GM23338 (cell line): Measurements from ENCODE around the gene ASB5. TPM values are rescaled to one million over a fixed set of nuclear protein-coding genes. Genes with fewer than 3 reads are reported as not detected.

Experiments
- ATAC-seq: fragments of 200-7000 bp; cut with Tn5 transposase; 3 replicates; pipeline ENCODE4 v1.9.1; 2020
- DNase-seq: peaks from one replicate; pipeline ENCODE4 v3.0.0-alpha.2; 2015; ENCODE audit warnings: low spot score
- H2AFZ ChIP-seq: fragments of 200-600 bp; sonication (generic); 2 replicates; pipeline ENCODE4 v1.8.0; 2016; ENCODE audit warnings: antibody characterized with exemption, mild to moderate bottlenecking, moderate library complexity
- H3F3A ChIP-seq: fragments of 200-600 bp; sonication (generic); replicated peaks from 2 replicates; pipeline ENCODE4 v1.8.0; 2017; ENCODE audit warnings: antibody characterized with exemption, mixed run types, low read depth
- H3K27ac ChIP-seq: fragments of 200-600 bp; sonication (generic); 2 replicates; pipeline ENCODE4 v1.6.1; 2016; ENCODE audit warnings: low read depth
- H3K27me3 ChIP-seq: fragments of 200-600 bp; sonication (generic); 2 replicates; pipeline ENCODE4 v1.8.0; 2016; ENCODE audit warnings: mild to moderate bottlenecking, mixed run types, moderate library complexity; ENCODE audit not compliant: insufficient read depth
- H3K36me3 ChIP-seq: fragments of 200-600 bp; sonication (generic); 2 replicates; pipeline ENCODE4 v1.8.0; 2016; ENCODE audit warnings: mild to moderate bottlenecking; ENCODE audit not compliant: insufficient read depth
- H3K4me1 ChIP-seq: fragments of 200-600 bp; sonication (generic); 2 replicates; pipeline ENCODE4 v1.8.0; 2016; ENCODE audit warnings: mild to moderate bottlenecking, moderate library complexity; ENCODE audit not compliant: insufficient read depth
- H3K4me2 ChIP-seq: fragments of 200-600 bp; sonication (generic); 2 replicates; pipeline ENCODE4 v1.7.1; 2017; ENCODE audit warnings: mixed run types
- H3K4me3 ChIP-seq: fragments of 200-600 bp; sonication (generic); 2 replicates; pipeline ENCODE4 v1.6.1; 2016; ENCODE audit warnings: mixed run types
- H3K79me2 ChIP-seq: fragments of 200-600 bp; sonication (generic); replicated peaks from 2 replicates; pipeline ENCODE4 v1.8.0; 2017; ENCODE audit warnings: mild to moderate bottlenecking; ENCODE audit not compliant: insufficient read depth
- H3K9me2 ChIP-seq: fragments of 200-600 bp; sonication (generic); 2 replicates; pipeline ENCODE4 v1.8.0; 2017; ENCODE audit not compliant: insufficient read depth
- H4K20me1 ChIP-seq: fragments of 200-600 bp; sonication (generic); replicated peaks from 2 replicates; pipeline ENCODE4 v1.8.0; 2017; ENCODE audit warnings: mild to moderate bottlenecking; ENCODE audit not compliant: insufficient read depth
- H3K27ac Mint-ChIP-seq: 2 replicates; pipeline ENCODE4 v1.8.0; 2020; ENCODE audit warnings: inconsistent platforms, mild to moderate bottlenecking, moderate library complexity, mixed read lengths
- H3K27me3 Mint-ChIP-seq: 3 replicates; pipeline ENCODE4 v1.8.0; 2022; ENCODE audit warnings: low read depth, mild to moderate bottlenecking, moderate library complexity, mixed read lengths, inconsistent platforms; ENCODE audit not compliant: insufficient read depth, poor library complexity
- H3K36me3 Mint-ChIP-seq: 3 replicates; pipeline ENCODE4 v1.8.0; 2021; ENCODE audit warnings: low read depth, mild to moderate bottlenecking, inconsistent platforms, moderate library complexity, mixed read lengths
- H3K4me1 Mint-ChIP-seq: 3 replicates; pipeline ENCODE4 v1.8.0; 2020; ENCODE audit warnings: mild to moderate bottlenecking, inconsistent platforms, mixed read lengths
- H3K4me3 Mint-ChIP-seq: 3 replicates; pipeline ENCODE4 v1.8.0; 2021; ENCODE audit warnings: moderate library complexity, mild to moderate bottlenecking, inconsistent platforms, mixed read lengths
- H3K9me3 Mint-ChIP-seq: 3 replicates; pipeline ENCODE4 v1.8.0; 2020; ENCODE audit warnings: moderate library complexity, mild to moderate bottlenecking, inconsistent platforms, mixed read lengths
- CREB1 ChIP-seq: fragments of 250-450 bp; sonication (Bioruptor Pico); IDR thresholded peaks from 2 replicates; pipeline ENCODE4 v1.5.0; 2020; ENCODE audit warnings: low read depth, mild to moderate bottlenecking, moderate library complexity
- ETS1 ChIP-seq: IDR thresholded peaks from 2 replicates; pipeline ENCODE4 v1.6.1; 2016; ENCODE audit warnings: antibody characterized with exemption
- EZH2 ChIP-seq: fragments of 200-600 bp; sonication (generic); IDR thresholded peaks from one replicate; pipeline ENCODE4 v1.8.0; 2017; ENCODE audit warnings: antibody characterized with exemption, mild to moderate bottlenecking, low read depth; ENCODE audit not compliant: unreplicated experiment
- EZH2phosphoT487 ChIP-seq: fragments of 200-600 bp; sonication (generic); IDR thresholded peaks from one replicate; pipeline ENCODE4 v1.8.1; 2018; ENCODE audit warnings: antibody characterized with exemption; ENCODE audit not compliant: unreplicated experiment
- JUNB ChIP-seq: IDR thresholded peaks from one replicate; pipeline ENCODE4 v1.6.1; 2016; ENCODE audit warnings: antibody characterized with exemption; ENCODE audit not compliant: unreplicated experiment
- NANOG ChIP-seq: IDR thresholded peaks from 2 replicates; pipeline ENCODE4 v1.6.1; 2016; ENCODE audit warnings: antibody characterized with exemption, borderline replicate concordance
- POLR2AphosphoS5 ChIP-seq: IDR thresholded peaks from 2 replicates; pipeline ENCODE4 v1.6.1; 2016; ENCODE audit warnings: antibody characterized with exemption, low read depth
- REST ChIP-seq: IDR thresholded peaks from one replicate; pipeline ENCODE4 v1.6.1; 2018; ENCODE audit warnings: antibody characterized with exemption; ENCODE audit not compliant: unreplicated experiment
- STAT1 ChIP-seq: IDR thresholded peaks from one replicate; pipeline ENCODE4 v1.6.1; 2016; ENCODE audit warnings: antibody characterized with exemption; ENCODE audit not compliant: unreplicated experiment
- ZNF114 ChIP-seq: fragments of 250-450 bp; sonication (Bioruptor Pico); IDR thresholded peaks from 2 replicates; pipeline ENCODE4 v1.5.0; 2020; ENCODE audit warnings: mild to moderate bottlenecking, moderate library complexity
- ZNF331 ChIP-seq: fragments of 250-450 bp; sonication (Bioruptor Pico); IDR thresholded peaks from 2 replicates; pipeline ENCODE4 v1.5.0; 2020; ENCODE audit warnings: low read depth, mild to moderate bottlenecking, moderate library complexity
- polyA plus RNA-seq: library from polyadenylated mRNA; unstranded; fragments of >200 nt; fragmentation: Nextera tagmentation; extraction: Ambion mirVana; gene quantifications from 2 replicates; pipeline ENCODE4 v1.2.1, GENCODE V29; 2016
- total RNA-seq: library from RNA; depleted of rRNA; stranded (reverse); fragments of >200 nt; shearing (Covaris generic); gene quantifications from 2 replicates; pipeline ENCODE4 v1.2.3, GENCODE V29; 2014
- TF ChIP-seq, protein P1 (sequence below): fragments of 250-450 bp; sonication (Bioruptor Pico); IDR thresholded peaks from 2 replicates; pipeline ENCODE4 v1.5.0; 2020; ENCODE audit warnings: mild to moderate bottlenecking, moderate library complexity
- TF ChIP-seq, protein P2 (sequence below), 2 experiments: fragments of 200-600 bp in 1 of 2; sonication (generic) in 1 of 2; conservative IDR thresholded peaks; 2 replicates each; pipeline versions ENCODE4 v1.5.1 to v1.6.1; 2016 to 2017; ENCODE audit warnings: antibody characterized with exemption in 2 of 2, low read depth in 2 of 2, mild to moderate bottlenecking in 2 of 2, moderate library complexity in 1 of 2

The ASB5 gene
- total and polyA plus RNA-seq, 2 experiments from 2014 or later: not detected

DNA sequence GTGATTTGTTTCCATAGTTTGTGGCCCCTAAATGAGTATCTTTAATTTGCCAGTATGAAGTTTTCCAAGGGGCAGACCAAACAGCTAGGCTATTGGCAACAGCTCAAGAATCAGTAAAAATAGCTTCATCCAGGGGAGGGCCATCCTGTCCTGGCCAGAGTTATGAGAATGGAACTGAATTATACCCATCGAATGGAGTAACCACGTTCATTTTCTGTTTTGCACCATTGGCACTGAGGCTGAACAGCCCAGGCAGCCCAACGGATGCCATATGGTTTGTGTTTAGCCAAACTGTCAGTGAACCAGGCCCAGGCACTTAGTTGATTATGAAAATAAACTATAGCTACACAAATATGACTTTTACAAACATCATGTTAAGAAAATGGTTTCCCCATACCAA is 17.7 kb upstream of the ASB5 start:
- no peaks in the 10 kb centered on the region for H4K20me1 ChIP-seq

More for the DNA sequence above, 17.7 kb upstream of the ASB5 start:
- no peaks in the 10 kb centered on the region for H3K4me1 ChIP-seq
- Mint-ChIP-seq H3K9me3 (no peaks in the 10 kb centered on the region; the same call in 2 of the 3 replicates), H3K27ac (no peak overlapping the region), H3K27me3 (no peaks in the 10 kb centered on the region), H3K4me3 (no peak overlapping the region), H3K36me3 (no peaks in the 10 kb centered on the region), H3K4me1 (peaks cover 5% of the 10 kb centered on the region; the same call in 2 of the 3 replicates)
- H2AFZ ChIP-seq: no peak overlapping the region
- no peaks in the 10 kb centered on the region for H3K27me3 ChIP-seq
- no peaks in the 10 kb centered on the region for H3K79me2 ChIP-seq
- no peak overlapping the region for H3K27ac ChIP-seq
- no peak for DNase-seq
- H3K36me3 ChIP-seq: no peaks in the 10 kb centered on the region
- H3K9me2 ChIP-seq: no peaks in the 10 kb centered on the region
- H3K4me3 ChIP-seq: no peak overlapping the region
- ATAC-seq: no peak
- TF ChIP-seq CREB1 (no peak), JUNB (no peak), REST (no peak), POLR2AphosphoS5 (no peak), EZH2 (no peak), ZNF331 (CRISPR knock-in tag) (no peak), NANOG (no peak), ZNF114 (CRISPR knock-in tag) (no peak), EZH2phosphoT487 (no peak), ETS1 (no peak), STAT1 (no peak)
- TF ChIP-seq, protein P1, sequence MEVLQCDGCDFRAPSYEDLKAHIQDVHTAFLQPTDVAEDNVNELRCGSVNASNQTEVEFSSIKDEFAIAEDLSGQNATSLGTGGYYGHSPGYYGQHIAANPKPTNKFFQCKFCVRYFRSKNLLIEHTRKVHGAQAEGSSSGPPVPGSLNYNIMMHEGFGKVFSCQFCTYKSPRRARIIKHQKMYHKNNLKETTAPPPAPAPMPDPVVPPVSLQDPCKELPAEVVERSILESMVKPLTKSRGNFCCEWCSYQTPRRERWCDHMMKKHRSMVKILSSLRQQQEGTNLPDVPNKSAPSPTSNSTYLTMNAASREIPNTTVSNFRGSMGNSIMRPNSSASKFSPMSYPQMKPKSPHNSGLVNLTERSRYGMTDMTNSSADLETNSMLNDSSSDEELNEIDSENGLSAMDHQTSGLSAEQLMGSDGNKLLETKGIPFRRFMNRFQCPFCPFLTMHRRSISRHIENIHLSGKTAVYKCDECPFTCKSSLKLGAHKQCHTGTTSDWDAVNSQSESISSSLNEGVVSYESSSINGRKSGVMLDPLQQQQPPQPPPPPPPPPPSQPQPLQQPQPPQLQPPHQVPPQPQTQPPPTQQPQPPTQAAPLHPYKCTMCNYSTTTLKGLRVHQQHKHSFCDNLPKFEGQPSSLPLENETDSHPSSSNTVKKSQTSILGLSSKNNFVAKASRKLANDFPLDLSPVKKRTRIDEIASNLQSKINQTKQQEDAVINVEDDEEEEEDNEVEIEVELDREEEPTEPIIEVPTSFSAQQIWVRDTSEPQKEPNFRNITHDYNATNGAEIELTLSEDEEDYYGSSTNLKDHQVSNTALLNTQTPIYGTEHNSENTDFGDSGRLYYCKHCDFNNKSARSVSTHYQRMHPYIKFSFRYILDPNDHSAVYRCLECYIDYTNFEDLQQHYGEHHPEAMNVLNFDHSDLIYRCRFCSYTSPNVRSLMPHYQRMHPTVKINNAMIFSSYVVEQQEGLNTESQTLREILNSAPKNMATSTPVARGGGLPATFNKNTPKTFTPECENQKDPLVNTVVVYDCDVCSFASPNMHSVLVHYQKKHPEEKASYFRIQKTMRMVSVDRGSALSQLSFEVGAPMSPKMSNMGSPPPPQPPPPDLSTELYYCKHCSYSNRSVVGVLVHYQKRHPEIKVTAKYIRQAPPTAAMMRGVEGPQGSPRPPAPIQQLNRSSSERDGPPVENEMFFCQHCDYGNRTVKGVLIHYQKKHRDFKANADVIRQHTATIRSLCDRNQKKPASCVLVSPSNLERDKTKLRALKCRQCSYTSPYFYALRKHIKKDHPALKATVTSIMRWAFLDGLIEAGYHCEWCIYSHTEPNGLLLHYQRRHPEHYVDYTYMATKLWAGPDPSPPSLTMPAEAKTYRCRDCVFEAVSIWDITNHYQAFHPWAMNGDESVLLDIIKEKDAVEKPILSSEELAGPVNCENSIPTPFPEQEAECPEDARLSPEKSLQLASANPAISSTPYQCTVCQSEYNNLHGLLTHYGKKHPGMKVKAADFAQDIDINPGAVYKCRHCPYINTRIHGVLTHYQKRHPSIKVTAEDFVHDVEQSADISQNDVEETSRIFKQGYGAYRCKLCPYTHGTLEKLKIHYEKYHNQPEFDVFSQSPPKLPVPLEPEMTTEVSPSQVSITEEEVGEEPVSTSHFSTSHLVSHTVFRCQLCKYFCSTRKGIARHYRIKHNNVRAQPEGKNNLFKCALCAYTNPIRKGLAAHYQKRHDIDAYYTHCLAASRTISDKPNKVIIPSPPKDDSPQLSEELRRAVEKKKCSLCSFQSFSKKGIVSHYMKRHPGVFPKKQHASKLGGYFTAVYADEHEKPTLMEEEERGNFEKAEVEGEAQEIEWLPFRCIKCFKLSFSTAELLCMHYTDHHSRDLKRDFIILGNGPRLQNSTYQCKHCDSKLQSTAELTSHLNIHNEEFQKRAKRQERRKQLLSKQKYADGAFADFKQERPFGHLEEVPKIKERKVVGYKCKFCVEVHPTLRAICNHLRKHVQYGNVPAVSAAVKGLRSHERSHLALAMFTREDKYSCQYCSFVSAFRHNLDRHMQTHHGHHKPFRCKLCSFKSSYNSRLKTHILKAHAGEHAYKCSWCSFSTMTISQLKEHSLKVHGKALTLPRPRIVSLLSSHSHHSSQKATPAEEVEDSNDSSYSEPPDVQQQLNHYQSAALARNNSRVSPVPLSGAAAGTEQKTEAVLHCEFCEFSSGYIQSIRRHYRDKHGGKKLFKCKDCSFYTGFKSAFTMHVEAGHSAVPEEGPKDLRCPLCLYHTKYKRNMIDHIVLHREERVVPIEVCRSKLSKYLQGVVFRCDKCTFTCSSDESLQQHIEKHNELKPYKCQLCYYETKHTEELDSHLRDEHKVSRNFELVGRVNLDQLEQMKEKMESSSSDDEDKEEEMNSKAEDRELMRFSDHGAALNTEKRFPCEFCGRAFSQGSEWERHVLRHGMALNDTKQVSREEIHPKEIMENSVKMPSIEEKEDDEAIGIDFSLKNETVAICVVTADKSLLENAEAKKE: no peak
- TF ChIP-seq, protein P2, sequence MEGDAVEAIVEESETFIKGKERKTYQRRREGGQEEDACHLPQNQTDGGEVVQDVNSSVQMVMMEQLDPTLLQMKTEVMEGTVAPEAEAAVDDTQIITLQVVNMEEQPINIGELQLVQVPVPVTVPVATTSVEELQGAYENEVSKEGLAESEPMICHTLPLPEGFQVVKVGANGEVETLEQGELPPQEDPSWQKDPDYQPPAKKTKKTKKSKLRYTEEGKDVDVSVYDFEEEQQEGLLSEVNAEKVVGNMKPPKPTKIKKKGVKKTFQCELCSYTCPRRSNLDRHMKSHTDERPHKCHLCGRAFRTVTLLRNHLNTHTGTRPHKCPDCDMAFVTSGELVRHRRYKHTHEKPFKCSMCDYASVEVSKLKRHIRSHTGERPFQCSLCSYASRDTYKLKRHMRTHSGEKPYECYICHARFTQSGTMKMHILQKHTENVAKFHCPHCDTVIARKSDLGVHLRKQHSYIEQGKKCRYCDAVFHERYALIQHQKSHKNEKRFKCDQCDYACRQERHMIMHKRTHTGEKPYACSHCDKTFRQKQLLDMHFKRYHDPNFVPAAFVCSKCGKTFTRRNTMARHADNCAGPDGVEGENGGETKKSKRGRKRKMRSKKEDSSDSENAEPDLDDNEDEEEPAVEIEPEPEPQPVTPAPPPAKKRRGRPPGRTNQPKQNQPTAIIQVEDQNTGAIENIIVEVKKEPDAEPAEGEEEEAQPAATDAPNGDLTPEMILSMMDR (conservative IDR thresholded peaks at IDR 0.05; ENCODE audit: low read depth in 2 of 2): no peak
- H3K4me2 ChIP-seq: no peak overlapping the region
- H3F3A ChIP-seq: no peaks in the 10 kb centered on the region
